ENCODE data around the gene CPLX1.

CPLX1 gene

GRCh38 chr4:825971-826330, at the start of gene CPLX1:
Gene CPLX1 (minus strand): TSS chr4:826129. CDS start chr4:824522, 1,607 bp downstream.
- no peak for DNase-seq

GRCh38 chr4:874971-875817, 49.3 kb upstream of the CPLX1 start:
- no peak for DNase-seq

DNA sequence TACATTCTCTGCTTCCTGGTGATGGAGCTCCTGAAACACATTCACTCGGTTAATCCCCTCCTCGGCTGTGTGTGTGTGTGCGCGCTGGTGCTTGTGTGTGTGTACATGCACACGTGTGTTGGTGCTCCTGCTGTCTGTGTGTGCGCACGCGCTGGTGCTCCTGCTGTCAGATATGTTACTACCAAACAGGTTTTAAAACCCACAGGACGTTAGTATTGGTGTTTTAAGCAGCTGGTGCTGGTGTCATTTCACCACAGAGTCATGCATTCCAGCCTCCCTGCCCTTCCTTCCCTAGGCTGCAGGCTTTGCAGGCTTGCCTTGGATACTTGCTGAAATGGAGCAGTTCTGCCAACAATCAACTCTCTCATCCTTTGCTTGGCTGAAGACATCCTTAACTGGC, 48.1 kb upstream of the CPLX1 start:
- DNase-seq = no peak

- no peak for DNase-seq
These were observed 46.5 kb upstream of the CPLX1 start for GRCh38 chr4:872241-872981.

DNA sequence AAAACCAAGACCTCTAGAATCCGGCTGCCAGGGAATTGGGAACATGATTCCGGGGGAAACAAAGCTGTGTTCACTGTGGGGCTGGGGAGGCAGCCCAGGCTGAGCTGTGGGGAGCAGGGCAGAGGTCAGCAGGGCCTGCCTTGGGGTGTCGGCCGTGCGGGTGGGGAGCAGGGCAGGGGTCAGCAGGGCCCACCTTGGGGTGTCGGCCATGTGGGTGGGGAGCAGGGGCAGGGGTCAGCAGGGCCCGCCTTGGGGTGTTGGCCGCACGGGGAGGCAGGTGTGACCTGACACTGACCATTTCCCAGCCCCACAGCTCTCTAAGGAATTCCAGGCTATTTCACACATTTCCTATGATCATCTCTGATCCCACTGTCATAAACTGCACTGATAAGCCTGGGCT, 45.6 kb upstream of the CPLX1 start:
- no peak for DNase-seq

- no peak for DNase-seq
These were observed 45.0 kb upstream of the CPLX1 start for GRCh38 chr4:870951-871350.

DNA sequence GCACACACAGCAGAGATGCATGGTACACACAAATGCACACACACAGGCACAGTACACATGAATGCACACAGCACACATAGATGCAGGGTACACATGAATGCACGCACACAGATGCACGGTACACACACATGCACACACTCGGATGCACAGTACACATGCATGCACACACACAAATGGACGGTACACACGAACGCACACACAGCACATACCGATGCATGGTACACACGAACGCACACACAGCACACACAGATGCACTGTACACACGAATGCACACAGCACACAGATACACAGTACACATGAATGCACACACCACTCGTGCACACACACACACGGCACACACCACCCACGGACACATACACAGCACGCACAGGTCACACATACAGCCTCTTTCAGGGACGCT, 43.8 kb upstream of the CPLX1 start:
- no peak for DNase-seq

- DNase-seq = no peak
These were observed 42.5 kb upstream of the CPLX1 start for GRCh38 chr4:868421-868820.

DNA sequence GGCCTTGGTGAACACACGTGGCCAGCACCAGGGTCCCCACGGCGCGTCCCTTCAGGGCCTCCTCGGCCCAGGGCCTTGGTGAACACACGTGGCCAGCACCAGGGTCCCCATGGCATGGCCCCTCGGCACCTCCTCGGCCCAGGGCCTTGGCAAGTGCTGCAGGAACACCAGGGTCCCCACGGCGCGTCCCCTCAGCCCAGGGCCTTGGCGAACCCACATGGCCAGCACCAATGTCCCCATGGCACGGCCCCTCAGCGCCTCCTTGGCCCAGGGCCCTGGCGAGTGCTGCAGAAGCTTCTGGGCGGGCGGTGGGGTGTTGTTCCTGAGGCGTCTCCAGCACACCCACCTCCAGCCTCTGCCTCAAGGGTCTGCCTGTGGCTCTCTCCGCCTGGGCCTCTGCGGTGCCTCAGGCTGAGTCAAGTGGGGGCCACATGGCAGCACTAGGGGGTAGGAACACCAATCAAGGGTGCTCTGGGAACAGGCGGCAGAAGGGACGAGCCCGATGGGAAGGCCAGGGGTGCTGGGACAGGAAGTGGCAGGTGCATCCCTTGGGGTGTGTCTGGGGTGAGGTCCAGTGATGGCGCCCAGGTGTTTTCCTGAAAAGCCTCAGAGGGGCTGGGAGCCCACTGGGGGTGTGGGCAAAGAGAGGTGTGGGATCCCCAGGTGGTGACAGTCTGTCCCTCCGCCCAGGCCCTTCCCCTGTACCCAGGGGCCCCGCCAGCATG, 41.8 kb upstream of the CPLX1 start:
- DNase-seq = no peak

GRCh38 chr4:866761-867390, 40.9 kb upstream of the CPLX1 start:
- DNase-seq = no peak

- DNase-seq = no peak
These were observed 40.3 kb upstream of the CPLX1 start for GRCh38 chr4:866068-866760.

- DNase-seq = no peak
These were observed 39.6 kb upstream of the CPLX1 start for GRCh38 chr4:865572-865971.

GRCh38 chr4:865121-865465, 39.2 kb upstream of the CPLX1 start:
- DNase-seq = no peak

DNA sequence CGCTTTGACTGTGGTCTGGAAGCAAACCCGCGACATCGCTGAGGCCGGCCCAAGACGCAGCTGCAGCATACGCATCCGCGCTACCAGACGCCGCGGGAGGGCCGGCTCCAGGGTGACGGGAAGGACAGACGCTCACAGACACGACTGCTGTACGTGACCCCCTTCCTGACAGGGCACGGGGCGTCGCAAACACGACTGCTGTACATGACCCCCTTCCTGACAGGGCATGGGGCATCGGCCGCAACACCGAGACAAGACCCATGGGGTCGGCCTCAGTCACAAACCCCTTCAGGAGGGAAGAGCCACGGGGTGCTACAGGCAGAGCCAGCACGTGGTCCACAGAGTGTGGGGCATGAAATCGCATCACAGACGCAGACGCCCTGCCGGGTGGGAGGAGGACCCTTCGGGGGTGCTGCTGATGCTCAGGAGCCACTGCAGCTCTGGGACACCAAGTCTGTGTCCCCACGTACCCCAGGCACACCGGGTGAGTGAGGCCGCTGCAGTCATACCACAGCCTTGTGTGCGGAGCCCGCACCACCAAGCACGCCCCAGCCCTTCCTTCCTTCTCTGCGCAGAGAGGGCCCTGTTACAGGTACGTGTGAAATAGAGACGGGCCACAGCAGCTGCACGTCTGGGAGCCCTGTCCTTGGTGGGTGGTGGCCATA, 38.7 kb upstream of the CPLX1 start:
- no peak for DNase-seq

DNA sequence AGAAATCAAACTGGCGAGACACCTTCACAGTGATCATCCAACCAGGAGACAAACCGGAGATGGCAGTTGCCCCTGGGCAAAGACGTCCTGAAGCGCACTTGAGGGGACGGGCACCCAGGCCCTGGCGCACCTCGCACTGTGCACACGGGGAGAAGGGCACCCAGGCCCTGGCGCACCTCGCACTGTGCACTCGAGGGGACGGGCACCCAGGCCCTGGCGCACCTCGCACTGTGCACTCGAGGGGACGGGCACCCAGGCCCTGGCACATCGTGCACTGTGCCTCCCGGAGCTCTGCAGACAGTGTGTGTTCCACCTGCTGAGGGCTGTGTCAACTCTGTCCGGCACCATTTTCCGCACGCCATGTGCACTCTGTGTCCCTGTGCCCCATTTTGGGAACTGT, 34.6 kb upstream of the CPLX1 start:
- DNase-seq = no peak

GRCh38 chr4:859496-859895, 33.6 kb upstream of the CPLX1 start:
- DNase-seq = no peak

DNA sequence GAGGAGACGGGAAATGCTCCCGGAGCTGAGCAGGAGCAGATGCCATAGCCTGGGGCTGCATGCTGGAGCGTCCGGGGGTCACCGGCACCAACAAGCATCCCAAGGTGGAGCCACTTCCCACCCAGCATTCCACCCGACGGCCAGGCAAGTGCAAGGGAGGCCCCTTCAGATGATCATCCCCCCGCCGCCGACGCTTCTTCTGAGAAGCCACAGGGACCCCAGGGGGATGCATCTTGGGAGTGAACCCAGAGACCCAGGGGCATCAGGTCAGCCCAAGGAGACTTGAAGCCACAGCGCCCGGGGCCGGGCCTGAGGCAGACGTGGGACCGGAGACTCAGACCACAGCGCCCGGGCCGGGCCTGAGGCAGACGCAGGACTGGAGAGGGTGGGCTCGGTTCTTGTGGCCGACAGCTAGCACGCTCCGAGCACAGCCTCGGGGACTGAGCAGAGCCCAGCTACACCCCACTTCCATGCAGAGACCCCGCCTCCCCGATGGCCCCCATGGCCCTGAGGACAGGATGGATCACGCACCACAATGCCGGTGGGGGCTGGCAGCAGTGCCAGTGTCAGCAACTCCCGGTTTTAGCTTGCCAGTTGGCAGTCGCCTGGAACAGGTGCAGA, 33.0 kb upstream of the CPLX1 start:
- DNase-seq = no peak

DNA sequence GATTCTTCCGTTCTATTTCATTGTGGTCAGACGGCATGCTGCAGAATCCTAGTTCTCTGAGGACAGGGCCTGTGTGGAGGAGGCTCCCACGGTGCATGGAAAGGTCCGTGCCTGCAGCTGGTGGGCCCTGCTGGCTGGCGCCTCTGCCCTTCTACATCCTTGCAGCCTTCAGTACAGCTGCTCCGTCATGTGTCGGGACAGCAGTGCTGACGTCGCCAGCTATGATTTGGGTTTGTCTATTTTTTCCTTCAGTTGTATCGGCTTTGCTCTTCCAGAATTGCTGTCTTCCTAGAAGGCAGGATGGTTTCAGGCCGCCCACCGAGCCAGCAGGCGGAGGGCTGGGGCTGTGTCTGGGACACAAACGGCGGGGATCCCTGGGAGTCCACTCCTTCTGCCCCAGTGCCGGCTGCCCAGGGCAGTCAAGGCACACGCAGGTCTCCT, 32.1 kb upstream of the CPLX1 start:
- DNase-seq = no peak

- DNase-seq = no peak
These were observed 31.5 kb upstream of the CPLX1 start for GRCh38 chr4:857461-857860.

- DNase-seq = no peak
These were observed 30.4 kb upstream of the CPLX1 start for GRCh38 chr4:856225-856901.

DNA sequence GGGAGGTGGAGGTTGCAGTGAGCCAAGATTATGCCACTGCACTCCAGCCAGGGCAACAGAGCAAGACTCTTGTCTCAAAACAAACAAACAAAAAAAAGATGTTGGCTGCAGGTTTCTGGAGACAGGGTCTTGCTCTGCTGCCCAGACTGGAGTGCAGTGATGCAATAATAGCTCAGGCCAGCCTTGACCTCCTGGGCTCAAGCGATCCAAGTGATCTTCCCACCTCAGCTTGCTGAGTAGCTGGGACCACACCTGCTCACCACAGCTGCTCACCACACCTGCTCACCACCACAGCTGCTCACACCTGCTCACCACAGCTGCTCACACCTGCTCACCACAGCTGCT, 29.9 kb upstream of the CPLX1 start:
- DNase-seq = no peak

Data from activated CD4-positive, alpha-beta T cell treated with anti-CD3 and anti-CD28 coated beads for 1 hour (primary cell).